T follicular helper cell (primary cell): ENCODE data around the gene AP3B1.
"Not testable (repeated sequence)": the region's sequence is repeated elsewhere in the genome, so short reads cannot be mapped to it uniquely, and the experiment has no call there.

Experiments
- DNase-seq: peaks from one replicate; pipeline ENCODE4 v3.0.0-alpha.2; 2020; ENCODE audit warnings: low read depth

Gene AP3B1

DNA sequence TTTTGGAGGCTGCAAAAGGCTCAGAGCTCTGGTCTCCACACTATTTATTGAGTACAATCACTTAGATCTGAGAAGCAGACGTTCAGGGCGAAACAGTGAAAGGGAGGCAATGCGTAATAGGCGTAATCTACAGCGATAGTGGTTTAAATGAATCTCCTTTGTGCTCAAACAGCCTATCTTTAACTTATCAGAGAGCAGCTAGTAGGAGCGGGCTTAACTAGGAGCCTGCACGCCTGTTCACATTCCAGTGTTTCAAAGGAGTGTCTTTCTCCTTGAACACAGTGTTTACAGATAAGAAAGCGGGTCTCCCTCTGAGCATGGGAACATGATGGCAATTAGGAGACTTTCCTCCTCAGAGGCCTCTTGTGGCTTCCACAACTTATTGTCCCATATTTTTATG lies 49.4 kb downstream of the AP3B1 start:
- no peak for DNase-seq

DNA sequence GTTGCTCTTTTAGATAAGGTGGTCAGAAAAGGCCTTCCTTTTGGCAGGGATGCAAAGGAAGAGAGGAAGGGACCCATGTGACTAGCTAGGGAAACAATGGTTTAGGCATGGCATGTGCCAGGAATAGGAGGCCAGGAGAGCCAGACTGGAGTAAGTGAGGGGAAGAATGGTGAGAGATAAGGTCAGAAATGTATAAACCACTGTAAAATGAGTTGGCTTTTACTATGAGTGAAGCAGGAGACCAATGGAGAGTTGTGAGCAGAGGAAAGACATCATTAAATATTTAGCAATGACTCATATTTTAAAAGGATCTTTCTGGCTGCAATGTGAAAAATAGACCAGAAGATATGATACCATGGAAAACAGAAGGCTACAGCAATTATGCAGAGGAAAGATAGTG lies 50.9 kb downstream of the AP3B1 start:
- no peak for DNase-seq

GRCh38 chr5:78243091-78243490 lies 51.4 kb downstream of the AP3B1 start:
- DNase-seq = no peak

- DNase-seq = no peak
Measured at GRCh38 chr5:78242001-78242400, 52.5 kb downstream of the AP3B1 start.

DNA sequence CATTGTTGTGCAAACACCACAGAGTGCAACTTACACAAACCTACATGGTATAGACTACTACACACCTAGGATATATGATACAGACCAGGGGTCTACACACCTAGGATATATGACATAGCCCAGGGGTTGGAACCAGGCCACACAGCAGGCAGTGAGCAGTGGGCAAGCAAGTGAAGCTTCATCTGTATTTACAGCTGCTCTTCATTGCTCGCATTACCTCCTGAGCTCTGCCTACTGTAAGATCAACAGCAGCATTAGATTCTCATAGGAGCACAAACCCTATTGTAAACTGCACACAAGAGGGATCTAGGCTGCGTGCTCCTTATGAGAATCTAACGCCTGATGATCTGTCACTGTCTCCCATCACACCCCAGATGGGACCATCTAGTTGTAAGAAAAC lies 56.6 kb downstream of the AP3B1 start:
- DNase-seq = no peak

DNA sequence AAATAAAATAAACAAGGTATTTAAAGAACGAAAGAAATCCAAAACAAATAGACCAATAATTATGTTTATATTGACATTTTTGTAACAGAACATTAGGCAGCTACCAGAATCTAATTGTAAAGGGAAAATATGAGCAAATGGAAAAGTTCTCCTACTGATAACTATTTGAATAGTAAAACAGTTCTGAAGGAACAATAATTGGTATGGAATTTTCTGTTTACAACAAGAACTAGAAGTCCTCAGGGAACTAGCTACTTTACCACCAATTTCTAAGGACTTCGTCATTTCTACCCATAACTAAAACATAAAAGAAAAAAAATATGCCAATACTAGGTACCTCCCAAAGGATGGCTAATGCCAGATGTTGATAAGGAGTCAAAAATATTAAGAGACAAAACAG lies 58.5 kb downstream of the AP3B1 start:
- no peak for DNase-seq

DNA sequence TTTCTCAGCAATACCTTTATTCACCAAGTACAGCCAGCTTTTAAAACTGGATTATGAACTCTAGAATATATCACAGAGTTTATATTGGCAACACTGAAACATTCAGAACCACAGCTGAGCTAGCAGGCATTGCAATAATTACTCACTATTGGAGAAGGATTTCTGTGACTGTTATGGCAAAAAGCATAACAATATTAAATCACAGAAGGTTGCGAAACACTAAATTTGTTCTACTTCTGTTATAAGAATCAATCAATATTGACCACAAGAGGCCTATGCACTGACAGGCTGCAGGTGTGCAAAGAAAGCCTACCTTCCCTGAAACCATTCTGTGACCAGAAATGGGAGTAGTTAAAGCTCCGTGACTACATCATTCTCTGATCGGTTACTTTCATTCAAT lies 59.2 kb downstream of the AP3B1 start:
- no peak for DNase-seq

DNA sequence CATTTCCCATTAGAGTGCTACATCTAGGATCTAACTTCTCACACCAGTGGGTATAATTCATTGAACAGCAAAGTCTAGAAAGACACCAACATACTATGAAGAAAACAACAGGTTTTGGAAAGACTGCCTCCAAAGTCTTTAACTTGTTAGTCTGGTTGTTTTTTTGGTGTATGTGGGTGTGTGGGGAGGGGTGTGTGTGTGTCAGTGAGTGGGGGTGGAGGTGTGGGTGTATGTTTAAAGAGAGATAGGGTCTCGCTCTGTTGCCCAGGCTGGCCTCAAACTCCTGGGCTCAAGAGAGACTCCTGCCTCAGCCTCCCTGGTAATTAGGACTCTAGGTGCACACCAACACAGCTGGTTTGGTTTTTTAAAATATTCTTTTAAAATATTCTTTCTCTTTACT lies 59.7 kb downstream of the AP3B1 start:
- DNase-seq = no peak

GRCh38 chr5:78232163-78232562 lies 62.3 kb downstream of the AP3B1 start:
- no peak for DNase-seq

DNA sequence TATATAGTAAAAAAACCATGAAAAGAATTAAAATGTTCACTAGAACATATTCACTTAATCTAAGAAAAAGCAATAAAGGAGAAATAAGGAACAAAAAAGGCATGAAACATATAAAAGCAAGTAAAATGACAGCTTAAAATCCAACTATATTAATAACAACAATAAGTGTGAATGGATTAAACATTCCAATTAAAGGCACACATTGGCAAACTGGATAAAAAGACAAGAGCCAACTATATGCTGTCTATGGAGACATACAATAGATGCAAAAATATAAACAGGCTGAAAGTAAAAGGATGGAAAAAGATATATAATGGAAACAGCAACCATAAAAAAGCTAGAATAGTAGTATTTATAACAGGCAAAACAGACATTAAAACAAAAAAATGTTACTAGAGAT lies 70.1 kb downstream of the AP3B1 start:
- DNase-seq = no peak

DNA sequence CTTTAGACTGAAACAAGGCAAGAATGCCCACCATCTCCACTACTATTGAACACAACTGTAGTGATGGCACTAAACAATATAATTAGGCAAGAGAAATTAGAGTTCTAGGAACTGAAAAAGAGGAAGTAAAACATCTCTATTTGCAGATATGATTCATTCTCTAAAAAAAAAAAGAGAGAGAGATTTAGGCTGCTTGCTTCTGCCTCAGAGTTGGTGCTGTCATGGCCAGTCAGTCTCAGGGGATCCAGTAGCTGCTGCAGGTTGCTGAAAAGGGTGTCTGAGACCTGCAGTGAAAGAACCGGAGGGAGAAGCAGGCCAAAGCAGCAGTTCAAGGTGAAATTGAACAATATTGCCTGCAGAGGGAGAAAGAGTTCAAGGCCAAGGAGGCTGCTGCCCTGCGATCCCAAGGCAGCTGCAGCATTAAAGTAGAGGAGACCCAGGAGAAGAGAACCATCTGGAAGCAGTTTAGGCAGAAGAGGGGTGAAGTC lies 72.5 kb downstream of the AP3B1 start:
- DNase-seq = no peak

DNA sequence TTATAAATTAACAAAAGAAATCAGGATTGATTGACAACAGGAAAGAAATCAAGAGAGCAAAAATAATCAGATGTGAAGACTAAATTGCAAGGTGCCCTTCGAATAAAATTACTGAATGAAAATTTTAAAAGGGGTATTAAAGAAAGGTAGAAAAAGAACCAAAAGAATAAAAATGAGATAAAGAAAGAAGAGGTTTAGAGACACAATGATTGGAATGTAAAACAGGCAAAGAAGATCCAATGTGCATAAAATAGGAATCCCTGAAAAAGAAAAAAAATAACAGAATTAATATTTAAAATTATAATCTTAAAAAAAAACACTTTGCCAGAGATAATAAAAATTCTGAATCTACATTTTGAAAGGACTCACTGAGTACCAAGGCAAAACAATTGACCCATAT lies 73.0 kb downstream of the AP3B1 start:
- no peak for DNase-seq

DNA sequence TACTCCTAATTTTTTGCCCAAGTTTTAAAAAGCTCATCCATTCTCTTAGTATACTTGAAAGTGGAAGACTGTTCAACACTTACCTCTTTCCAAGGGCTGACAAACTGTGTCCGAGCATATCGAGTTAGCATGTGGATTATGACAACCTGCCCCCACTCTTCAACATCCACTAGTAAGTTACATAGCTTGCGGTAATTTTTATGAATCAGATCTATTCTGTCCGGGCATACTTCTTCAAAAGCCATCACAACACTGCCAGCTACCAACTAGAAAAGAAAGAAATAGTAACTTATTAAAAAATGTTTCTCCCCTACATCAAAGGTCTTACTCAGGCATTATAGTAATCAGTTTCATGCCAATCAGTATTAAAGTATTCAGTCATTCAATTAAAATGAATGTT lies 78.5 kb downstream of the AP3B1 start:
- DNase-seq = no peak

GRCh38 chr5:78215565-78215964 lies 78.9 kb downstream of the AP3B1 start:
- DNase-seq = no peak

GRCh38 chr5:78213799-78214198 lies 80.7 kb downstream of the AP3B1 start:
- DNase-seq = no peak

DNA sequence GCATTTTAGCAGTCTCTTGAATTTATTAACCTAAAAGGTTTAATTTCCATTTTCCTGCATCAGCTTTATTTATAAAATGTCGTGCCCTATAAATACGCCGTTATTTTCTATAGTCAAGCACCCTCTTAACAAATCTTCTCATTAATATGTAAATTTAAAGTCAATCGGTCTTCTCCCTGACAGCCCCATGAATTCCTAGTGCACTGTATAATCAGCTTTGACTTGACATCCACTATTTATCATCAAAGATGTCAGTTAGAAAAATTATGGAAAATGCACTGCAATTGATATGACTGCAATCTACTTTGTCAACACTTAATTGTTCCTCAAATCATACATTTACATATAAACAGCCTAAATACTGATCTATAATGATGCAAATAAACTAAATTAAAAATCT lies 83.4 kb downstream of the AP3B1 start:
- no peak for DNase-seq

GRCh38 chr5:78204241-78204640 lies 90.3 kb downstream of the AP3B1 start:
- no peak for DNase-seq

- no peak for DNase-seq
Measured at GRCh38 chr5:78203815-78204214, 90.7 kb downstream of the AP3B1 start.

DNA sequence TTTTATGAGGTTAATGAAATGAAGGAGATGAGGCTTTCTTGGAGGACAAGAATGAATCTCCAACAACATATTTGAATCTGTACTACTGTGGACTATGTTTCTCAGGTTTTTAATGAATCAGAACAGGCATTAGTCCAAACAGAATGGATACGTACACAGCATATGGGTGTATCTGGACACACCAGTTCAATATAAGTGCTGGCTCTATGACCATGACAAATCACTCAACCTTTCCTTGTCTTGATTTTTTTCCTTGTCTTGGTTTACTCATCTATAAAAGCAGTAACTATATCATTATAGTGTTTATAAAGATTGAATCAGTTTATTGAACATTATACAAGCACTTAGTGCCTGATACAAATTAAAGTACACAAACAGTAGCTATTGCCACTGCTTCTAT lies 104.1 kb downstream of the AP3B1 start:
- no peak for DNase-seq

DNA sequence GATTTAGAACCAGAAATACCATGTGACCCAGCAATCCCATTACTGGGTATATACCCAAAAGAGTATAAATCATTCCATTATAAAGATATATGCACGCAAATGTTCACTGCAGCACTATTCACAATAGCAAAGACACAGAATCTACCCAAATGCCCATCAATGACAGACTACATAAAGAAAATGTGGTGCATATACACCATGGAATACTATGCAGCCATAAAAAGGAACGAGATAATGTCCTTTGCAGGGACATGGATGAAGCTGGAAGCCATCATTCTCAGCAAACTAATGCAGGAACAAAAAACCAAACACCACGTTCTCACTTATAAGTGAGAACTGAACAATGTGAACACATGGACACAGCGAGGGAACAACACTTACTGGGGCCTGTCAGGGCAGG lies 105.8 kb downstream of the AP3B1 start:
- not testable (repeated sequence) for DNase-seq

DNA sequence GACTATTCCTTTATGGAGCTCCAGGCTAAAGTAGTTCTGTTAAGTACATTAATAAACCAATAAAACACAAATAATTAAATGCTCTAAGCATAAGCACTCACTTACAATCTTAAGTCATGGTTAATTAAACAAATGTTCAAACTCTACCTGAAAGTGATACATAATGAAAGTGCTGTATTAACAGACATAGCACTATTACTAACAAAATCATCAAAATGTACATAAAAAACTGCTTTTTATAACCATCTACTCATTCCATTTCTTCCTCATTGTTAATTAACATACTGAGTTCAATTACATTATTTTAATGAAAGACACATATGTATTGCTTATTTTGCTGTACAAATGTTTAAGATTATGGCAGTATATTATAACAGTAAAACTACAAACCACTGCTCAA lies 107.3 kb downstream of the AP3B1 start:
- no peak for DNase-seq

DNA sequence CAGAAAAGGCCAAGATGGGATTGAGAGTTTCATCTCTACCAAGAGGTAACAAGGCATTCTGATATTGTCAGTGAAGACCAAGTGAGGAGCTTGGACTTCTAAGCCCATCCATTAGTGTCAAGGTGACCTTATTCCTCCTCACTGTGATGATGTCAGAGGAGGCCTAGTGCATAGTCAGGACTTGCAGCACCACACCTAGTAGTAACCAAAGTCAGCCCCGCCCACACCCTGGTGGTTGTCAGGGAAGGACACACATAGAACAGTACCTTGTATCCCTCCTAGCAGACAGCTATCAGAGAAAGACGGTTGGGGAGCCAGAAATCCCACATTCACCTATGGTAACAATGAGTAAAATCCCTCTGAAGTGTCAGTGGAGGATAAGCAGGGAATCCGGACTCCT lies 111.7 kb downstream of the AP3B1 start:
- no peak for DNase-seq

- DNase-seq = no peak
Measured at GRCh38 chr5:78178356-78178755, 116.1 kb downstream of the AP3B1 start.

DNA sequence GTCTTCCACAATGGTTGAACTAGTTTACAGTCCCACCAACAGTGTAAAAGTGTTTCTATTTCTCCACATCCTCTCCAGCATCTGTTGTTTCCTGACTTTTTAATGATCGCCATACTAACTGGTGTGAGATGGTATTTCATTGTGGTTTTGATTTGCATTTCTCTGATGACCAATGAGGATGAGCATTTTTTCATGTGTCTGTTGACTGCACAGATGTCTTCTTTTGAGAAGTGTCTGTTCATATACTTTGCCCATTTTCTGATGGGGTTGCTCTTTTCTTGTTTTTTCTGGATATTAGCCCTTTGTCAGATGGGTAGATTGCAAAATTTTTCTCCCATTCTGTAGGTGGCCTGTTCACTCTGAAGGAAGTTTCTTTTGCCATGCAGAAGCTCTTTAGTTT lies 124.2 kb downstream of the AP3B1 start:
- DNase-seq = not testable (repeated sequence)

DNA sequence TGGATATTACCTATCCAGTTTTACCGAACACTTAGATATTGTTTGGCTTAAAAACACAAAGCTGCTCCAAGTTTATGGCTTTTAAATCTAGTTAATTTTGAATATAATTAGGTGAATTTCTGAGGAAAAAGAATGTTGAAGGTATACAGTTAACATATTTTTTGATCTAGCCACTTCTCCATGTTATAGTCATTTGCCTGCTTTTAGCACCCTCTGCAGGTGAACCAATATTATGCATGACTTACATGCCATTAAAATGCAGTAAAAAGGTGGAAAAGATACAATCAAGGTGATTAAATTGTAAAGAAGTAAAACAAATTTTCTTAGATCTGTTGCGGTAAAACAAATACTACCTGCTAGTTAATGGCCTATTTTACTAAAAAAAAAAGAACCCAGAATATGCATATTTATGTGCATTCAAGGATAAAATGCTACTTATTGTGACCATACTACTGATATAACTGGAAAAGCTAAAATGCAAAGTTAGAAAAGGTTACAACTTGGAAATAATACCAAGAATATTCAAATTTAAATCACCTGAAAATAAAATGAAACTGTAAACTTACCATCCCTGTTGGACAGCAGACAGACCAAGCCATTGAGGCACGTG lies 132.1 kb downstream of the AP3B1 start:
- no peak for DNase-seq
